Measurements from ENCODE around the gene IGF2BP2.
"Not testable (repeated sequence)": the region's sequence is repeated elsewhere in the genome, so short reads cannot be mapped to it uniquely, and the experiment has no call there.

The IGF2BP2 gene

GRCh38 chr3:185831990-185832389, 7.1 kb upstream of the IGF2BP2 start:
- DNase-seq = no peak

- no peak for DNase-seq
Measured at GRCh38 chr3:185831195-185831594, 6.4 kb upstream of the IGF2BP2 start.

- no peak for DNase-seq
Measured at GRCh38 chr3:185830018-185830797, 5.4 kb upstream of the IGF2BP2 start.

- DNase-seq = no peak
Measured at GRCh38 chr3:185828755-185829154, 3.9 kb upstream of the IGF2BP2 start.

GRCh38 chr3:185827595-185828344, 2.9 kb upstream of the IGF2BP2 start:
- DNase-seq = no peak

- DNase-seq = no peak
Measured at GRCh38 chr3:185825639-185826481, 1.0 kb upstream of the IGF2BP2 start.

GRCh38 chr3:185824051-185825005, 514 bp downstream of the IGF2BP2 start:
- DNase-seq = no peak

- no peak for DNase-seq
Measured at GRCh38 chr3:185823078-185824044, 1.5 kb downstream of the IGF2BP2 start.

GRCh38 chr3:185822221-185823000, 2.4 kb downstream of the IGF2BP2 start:
- DNase-seq = no peak

GRCh38 chr3:185820973-185821758, 3.7 kb downstream of the IGF2BP2 start:
- no peak for DNase-seq

- no peak for DNase-seq
Measured at GRCh38 chr3:185818267-185818875, 6.5 kb downstream of the IGF2BP2 start.

GRCh38 chr3:185815391-185816282, 9.2 kb downstream of the IGF2BP2 start:
- DNase-seq = no peak

- no peak for DNase-seq
Measured at GRCh38 chr3:185813691-185814215, 11.1 kb downstream of the IGF2BP2 start.

- no peak for DNase-seq
Measured at GRCh38 chr3:185813205-185813604, 11.6 kb downstream of the IGF2BP2 start.

- DNase-seq = no peak
Measured at GRCh38 chr3:185807445-185808068, 17.3 kb downstream of the IGF2BP2 start.

- not testable (repeated sequence) for DNase-seq
Measured at GRCh38 chr3:185798831-185799110, 26.1 kb downstream of the IGF2BP2 start.
